ENCODE measurements around the gene GLG1.

Gene GLG1

DNA sequence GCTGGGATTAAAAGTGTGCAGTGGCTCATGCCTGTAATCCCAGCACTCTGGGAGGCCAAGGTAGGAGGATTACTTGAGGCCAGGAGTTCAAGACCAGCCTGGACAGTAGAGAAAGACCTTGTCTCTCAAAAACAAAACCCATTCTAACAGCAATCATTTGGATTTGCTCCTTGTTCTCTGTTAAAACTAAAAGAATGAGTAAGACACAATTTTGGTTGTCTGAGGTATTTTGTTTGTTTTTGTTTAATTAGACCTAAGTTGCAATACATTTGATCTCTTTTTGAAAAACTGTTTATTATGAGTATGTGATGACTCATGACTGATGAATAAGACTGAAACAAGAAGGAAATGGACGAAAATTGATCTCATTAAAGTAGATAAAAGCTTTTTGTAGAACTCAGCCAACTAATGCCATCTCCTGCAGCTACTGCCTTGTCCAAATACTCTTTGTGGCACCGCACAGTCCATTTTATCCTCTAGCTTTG is 29.0 kb downstream of the GLG1 start:
- TF ChIP-seq, protein P1, sequence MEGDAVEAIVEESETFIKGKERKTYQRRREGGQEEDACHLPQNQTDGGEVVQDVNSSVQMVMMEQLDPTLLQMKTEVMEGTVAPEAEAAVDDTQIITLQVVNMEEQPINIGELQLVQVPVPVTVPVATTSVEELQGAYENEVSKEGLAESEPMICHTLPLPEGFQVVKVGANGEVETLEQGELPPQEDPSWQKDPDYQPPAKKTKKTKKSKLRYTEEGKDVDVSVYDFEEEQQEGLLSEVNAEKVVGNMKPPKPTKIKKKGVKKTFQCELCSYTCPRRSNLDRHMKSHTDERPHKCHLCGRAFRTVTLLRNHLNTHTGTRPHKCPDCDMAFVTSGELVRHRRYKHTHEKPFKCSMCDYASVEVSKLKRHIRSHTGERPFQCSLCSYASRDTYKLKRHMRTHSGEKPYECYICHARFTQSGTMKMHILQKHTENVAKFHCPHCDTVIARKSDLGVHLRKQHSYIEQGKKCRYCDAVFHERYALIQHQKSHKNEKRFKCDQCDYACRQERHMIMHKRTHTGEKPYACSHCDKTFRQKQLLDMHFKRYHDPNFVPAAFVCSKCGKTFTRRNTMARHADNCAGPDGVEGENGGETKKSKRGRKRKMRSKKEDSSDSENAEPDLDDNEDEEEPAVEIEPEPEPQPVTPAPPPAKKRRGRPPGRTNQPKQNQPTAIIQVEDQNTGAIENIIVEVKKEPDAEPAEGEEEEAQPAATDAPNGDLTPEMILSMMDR (IDR thresholded peaks at IDR 0.05) = no peak
- Mint-ChIP-seq H3K9me3 (peaks cover 2% of the 10 kb centered on the region), H3K4me3 (no peak overlapping the region), H3K4me1 (peaks cover 47% of the 10 kb centered on the region), H3K36me3 (ENCODE audit: low read depth) (peaks cover 32% of the 10 kb centered on the region), H3K27ac (no peak overlapping the region), H3K27me3 (ENCODE audit: low read depth, poor library complexity) (no peaks in the 10 kb centered on the region)
- no peak for DNase-seq

DNA sequence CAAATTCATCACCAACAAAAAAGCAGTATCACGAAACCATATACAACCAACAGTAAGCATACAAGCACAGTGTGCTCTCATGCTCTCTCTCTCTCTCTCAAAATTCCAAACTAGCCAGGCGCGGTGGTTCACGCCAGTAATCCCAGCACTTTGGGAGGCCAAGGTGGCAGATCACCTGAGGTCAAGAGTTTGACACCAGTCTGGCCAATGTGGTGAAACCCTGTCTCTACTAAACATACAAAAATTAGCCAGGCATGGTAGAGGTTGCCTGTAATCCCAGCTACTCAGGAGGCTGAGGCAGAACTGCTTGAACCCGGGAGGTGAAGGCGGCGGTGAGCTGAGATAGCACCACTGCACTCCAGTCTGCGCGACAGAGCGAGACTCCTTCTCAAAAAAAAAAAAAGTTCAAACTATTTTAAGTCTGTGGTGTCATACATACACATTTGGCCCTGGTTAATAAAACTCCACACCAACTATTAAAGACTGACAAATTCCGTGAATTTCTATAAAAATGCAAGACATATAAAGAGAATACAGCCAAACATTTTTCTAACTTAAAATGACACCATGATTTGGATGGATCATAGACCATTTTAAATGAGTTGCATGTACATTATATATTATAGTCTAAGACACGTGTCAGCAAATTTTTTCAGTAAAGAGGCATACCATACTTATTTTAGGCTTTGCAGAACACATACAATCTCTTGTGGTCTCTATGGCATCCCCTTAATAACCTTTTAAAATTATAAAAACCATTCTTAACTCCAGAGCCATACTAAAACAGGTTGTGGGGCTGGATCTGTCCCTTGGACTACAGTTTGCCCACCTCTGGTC is 30.9 kb downstream of the GLG1 start:
- peaks cover 50% of the 10 kb centered on the region for H3K4me1 Mint-ChIP-seq
- H3K36me3 Mint-ChIP-seq (ENCODE audit: low read depth) = peaks cover 15% of the 10 kb centered on the region
- TF ChIP-seq, protein P1 (IDR thresholded peaks at IDR 0.05) = no peak
- H3K27me3 Mint-ChIP-seq (ENCODE audit: low read depth, poor library complexity) = no peaks in the 10 kb centered on the region
- no peak for DNase-seq
- H3K4me3 Mint-ChIP-seq = no peak overlapping the region
- H3K27ac Mint-ChIP-seq = peak overlapping the region; percentile 55
- H3K9me3 Mint-ChIP-seq = no peaks in the 10 kb centered on the region

DNA sequence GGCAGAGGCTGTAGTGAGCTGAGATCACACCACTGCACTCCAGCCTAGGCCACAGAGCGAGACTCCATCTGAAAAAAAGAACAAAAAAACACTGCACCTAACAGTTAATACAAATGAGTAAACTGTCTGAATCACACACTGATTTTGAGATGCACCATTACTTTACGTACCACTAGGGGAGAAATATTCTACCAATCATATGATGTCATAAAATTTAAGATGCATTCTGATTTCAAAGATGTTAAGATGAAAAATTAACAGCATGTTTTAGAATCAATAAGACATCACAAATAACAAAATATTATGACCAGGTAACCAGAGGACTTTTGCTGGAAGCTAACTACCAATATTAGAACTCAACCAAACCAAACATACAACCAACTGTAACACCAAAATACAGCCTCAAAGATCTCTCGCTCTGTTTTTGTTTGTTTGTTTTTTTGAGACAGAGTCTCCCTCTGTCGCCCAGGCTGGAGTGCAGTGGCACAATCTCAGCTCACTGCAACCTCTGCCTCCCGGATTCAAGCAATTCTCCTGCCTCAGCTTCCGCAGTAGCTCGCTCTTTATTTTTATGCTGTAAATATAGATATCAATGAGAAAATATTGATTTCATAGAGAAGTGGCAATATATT is 31.6 kb downstream of the GLG1 start:
- DNase-seq = no peak
- Mint-ChIP-seq H3K27ac (peak overlapping the region; percentile 55), H3K4me3 (no peak overlapping the region), H3K27me3 (ENCODE audit: low read depth, poor library complexity) (no peaks in the 10 kb centered on the region), H3K9me3 (no peaks in the 10 kb centered on the region), H3K4me1 (peaks cover 45% of the 10 kb centered on the region), H3K36me3 (ENCODE audit: low read depth) (peaks cover 8% of the 10 kb centered on the region)
- TF ChIP-seq, protein P1 (IDR thresholded peaks at IDR 0.05) = no peak

DNA sequence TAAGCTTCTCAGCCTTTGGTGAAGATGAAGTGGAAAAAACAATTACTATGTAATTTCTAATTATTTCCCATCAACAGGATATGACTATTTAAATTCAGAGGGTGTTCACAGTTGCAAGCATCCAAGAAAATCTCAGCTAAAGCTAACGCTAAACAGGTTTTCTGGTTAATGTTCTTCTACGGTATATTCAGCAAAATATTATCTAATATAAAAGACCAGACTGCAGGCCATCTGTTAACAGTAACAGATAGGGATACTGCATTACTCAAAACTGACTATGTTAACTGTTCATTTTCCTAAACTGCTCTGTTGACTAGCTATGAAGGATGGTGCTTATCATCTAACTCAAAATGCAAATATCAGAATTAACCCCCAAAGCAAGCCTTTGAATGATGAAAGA is 32.8 kb downstream of the GLG1 start:
- no peak for DNase-seq
- H3K27me3 Mint-ChIP-seq (ENCODE audit: low read depth, poor library complexity) = no peaks in the 10 kb centered on the region
- peak overlapping the region; percentile 31 for H3K27ac Mint-ChIP-seq
- peaks cover 43% of the 10 kb centered on the region for H3K4me1 Mint-ChIP-seq
- no peak overlapping the region for H3K4me3 Mint-ChIP-seq
- no peaks in the 10 kb centered on the region for H3K9me3 Mint-ChIP-seq
- TF ChIP-seq, protein P1 (IDR thresholded peaks at IDR 0.05) = no peak
- H3K36me3 Mint-ChIP-seq (ENCODE audit: low read depth) = peaks cover 5% of the 10 kb centered on the region

DNA sequence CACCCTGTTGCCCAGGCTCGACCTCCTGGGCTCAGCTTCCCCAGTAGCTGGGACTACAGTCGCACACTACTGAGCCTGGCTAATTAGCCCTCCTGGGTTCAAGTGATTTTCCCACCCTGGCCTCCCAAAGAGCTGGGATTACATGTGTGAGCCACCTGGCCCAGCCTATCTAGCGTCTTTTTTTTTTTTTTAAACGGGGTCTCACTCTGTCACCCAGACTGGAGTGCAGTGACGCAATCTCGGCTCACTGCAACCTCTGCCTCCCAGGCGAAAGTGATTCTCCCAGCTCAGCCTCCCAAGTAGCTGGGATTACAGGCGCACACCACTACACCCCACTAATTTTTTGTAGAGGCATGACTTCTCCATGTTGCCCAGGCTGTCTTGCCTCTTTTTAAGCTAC is 33.3 kb downstream of the GLG1 start:
- H3K27ac Mint-ChIP-seq = peak overlapping the region; percentile 31
- peaks cover 5% of the 10 kb centered on the region for H3K36me3 Mint-ChIP-seq (ENCODE audit: low read depth)
- H3K27me3 Mint-ChIP-seq (ENCODE audit: low read depth, poor library complexity) = no peaks in the 10 kb centered on the region
- no peaks in the 10 kb centered on the region for H3K9me3 Mint-ChIP-seq
- no peak overlapping the region for H3K4me3 Mint-ChIP-seq
- DNase-seq = no peak
- H3K4me1 Mint-ChIP-seq = peaks cover 42% of the 10 kb centered on the region
- TF ChIP-seq, protein P1 (IDR thresholded peaks at IDR 0.05) = no peak
